ENCODE measurements around the gene POMGNT2.

The POMGNT2 gene

GRCh38 chr3:43102773-43103480, 3.0 kb downstream of the POMGNT2 start:
- DNase-seq: no peak

- DNase-seq: no peak
These were observed 7.1 kb downstream of the POMGNT2 start for GRCh38 chr3:43098761-43099160.

GRCh38 chr3:43097400-43098080, 8.3 kb downstream of the POMGNT2 start:
- no peak for DNase-seq

GRCh38 chr3:43096761-43097160, 9.1 kb downstream of the POMGNT2 start:
- no peak for DNase-seq

- peak; percentile 49 for DNase-seq
These were observed 10.5 kb downstream of the POMGNT2 start for GRCh38 chr3:43095370-43095769.

- DNase-seq: no peak
These were observed 11.0 kb downstream of the POMGNT2 start for GRCh38 chr3:43094851-43095250.

- DNase-seq: no peak
These were observed 11.5 kb downstream of the POMGNT2 start for GRCh38 chr3:43094381-43094780.

GRCh38 chr3:43093974-43094373, 11.9 kb downstream of the POMGNT2 start:
- DNase-seq: no peak

- DNase-seq: no peak
These were observed 12.9 kb downstream of the POMGNT2 start for GRCh38 chr3:43093006-43093405.

- no peak for DNase-seq
These were observed 14.4 kb downstream of the POMGNT2 start for GRCh38 chr3:43091481-43091880.

GRCh38 chr3:43090238-43090637, 15.6 kb downstream of the POMGNT2 start:
- no peak for DNase-seq

GRCh38 chr3:43089081-43089480, 16.8 kb downstream of the POMGNT2 start:
- no peak for DNase-seq

- no peak for DNase-seq
These were observed 18.6 kb downstream of the POMGNT2 start for GRCh38 chr3:43087249-43087776.

GRCh38 chr3:43086460-43087165, 19.3 kb downstream of the POMGNT2 start:
- no peak for DNase-seq

GRCh38 chr3:43082457-43082856, 23.4 kb downstream of the POMGNT2 start:
- DNase-seq: no peak

GRCh38 chr3:43081796-43082195, 24.1 kb downstream of the POMGNT2 start:
- no peak for DNase-seq

- DNase-seq: no peak
These were observed 24.9 kb downstream of the POMGNT2 start for GRCh38 chr3:43080726-43081568.

GRCh38 chr3:43079536-43080332, 26.1 kb downstream of the POMGNT2 start:
- no peak for DNase-seq

- DNase-seq: no peak
These were observed 28.2 kb downstream of the POMGNT2 start for GRCh38 chr3:43077707-43078106.

- no peak for DNase-seq
These were observed 28.6 kb downstream of the POMGNT2 start for GRCh38 chr3:43077261-43077660.

- DNase-seq: no peak
These were observed 29.0 kb downstream of the POMGNT2 start for GRCh38 chr3:43076857-43077256.
